Measurements from ENCODE around the gene SAPCD1. TPM values are rescaled to one million over a fixed set of nuclear protein-coding genes. Genes with fewer than 3 reads are reported as not detected.

SAPCD1 gene
- polyA plus RNA-seq, 3 donors, result 10.4 TPM; not detected in 2

- TF ChIP-seq, protein P1, sequence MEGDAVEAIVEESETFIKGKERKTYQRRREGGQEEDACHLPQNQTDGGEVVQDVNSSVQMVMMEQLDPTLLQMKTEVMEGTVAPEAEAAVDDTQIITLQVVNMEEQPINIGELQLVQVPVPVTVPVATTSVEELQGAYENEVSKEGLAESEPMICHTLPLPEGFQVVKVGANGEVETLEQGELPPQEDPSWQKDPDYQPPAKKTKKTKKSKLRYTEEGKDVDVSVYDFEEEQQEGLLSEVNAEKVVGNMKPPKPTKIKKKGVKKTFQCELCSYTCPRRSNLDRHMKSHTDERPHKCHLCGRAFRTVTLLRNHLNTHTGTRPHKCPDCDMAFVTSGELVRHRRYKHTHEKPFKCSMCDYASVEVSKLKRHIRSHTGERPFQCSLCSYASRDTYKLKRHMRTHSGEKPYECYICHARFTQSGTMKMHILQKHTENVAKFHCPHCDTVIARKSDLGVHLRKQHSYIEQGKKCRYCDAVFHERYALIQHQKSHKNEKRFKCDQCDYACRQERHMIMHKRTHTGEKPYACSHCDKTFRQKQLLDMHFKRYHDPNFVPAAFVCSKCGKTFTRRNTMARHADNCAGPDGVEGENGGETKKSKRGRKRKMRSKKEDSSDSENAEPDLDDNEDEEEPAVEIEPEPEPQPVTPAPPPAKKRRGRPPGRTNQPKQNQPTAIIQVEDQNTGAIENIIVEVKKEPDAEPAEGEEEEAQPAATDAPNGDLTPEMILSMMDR (IDR thresholded peaks at IDR 0.05), result no peak
- no peaks in the 10 kb centered on the region for H3K9me3 ChIP-seq (replicated peaks in 1 of 2; ENCODE audit: control insufficient read depth in 1 of 2, insufficient read depth in 1 of 2, low read length in 2 of 2)
- peaks cover 49 to 68% of the 10 kb centered on the region in 2 donors for H3K36me3 ChIP-seq (replicated peaks in 1 of 2; ENCODE audit: control insufficient read depth in 1 of 2, insufficient read depth in 2 of 2, low read length in 2 of 2)
- Mint-ChIP-seq H3K4me3 (no peak overlapping the region), H3K36me3 (peaks cover 38 to 81% of the 10 kb centered on the region in 2 donors), H3K27ac (no peak overlapping the region), H3K9me3 (no peaks in the 10 kb centered on the region), H3K4me1 (peaks cover under 1% of the 10 kb centered on the region), H3K27me3 (ENCODE audit: low read depth in 3 of 3) (peaks cover 0 to 3% (median 0%) of the 10 kb centered on the region in 3 donors)
- intact Hi-C loops (cut with micrococcal nuclease), result no loop called here
- WGBS (ENCODE audit: insufficient coverage), result 99% methylated on average over 6 of the region's 11 CpGs
- no peaks in the 10 kb centered on the region for H3K27me3 ChIP-seq (ENCODE audit: control insufficient read depth in 2 of 2, insufficient read depth in 2 of 2, low read length in 2 of 2)
- H3K4me3 ChIP-seq (replicated peaks in 1 of 3; ENCODE audit: low read depth in 2 of 3, low read length in 3 of 3), result no peak overlapping the region
- H3K79me2 ChIP-seq (ENCODE audit: insufficient read depth, low read length), result no peaks in the 10 kb centered on the region
- H3K4me1 ChIP-seq (ENCODE audit: control insufficient read depth in 1 of 2, insufficient read depth in 2 of 2, low read length in 2 of 2), result peaks cover 0 to 2% of the 10 kb centered on the region in 2 donors
- no peak overlapping the region for H3K4me2 ChIP-seq (replicated peaks; ENCODE audit: extremely low read depth, low read length, poor library complexity, severe bottlenecking)
- no peak overlapping the region for H2AFZ ChIP-seq (ENCODE audit: insufficient read depth, low read depth, low read length, poor library complexity, severe bottlenecking)
- no peak overlapping the region for H3K9ac ChIP-seq (ENCODE audit: insufficient read depth, low read length, poor library complexity, severe bottlenecking)
- no peaks in the 10 kb centered on the region for H4K20me1 ChIP-seq (ENCODE audit: insufficient read depth, low read length)
- no peak for DNase-seq
- no peak overlapping the region for H3K27ac ChIP-seq (ENCODE audit: low read depth in 1 of 2, low read length in 2 of 2)
These were observed 23.0 kb downstream of the SAPCD1 start for GRCh38 chr6:31785475-31785874.

GRCh38 chr6:31791324-31792089 lies 29.1 kb downstream of the SAPCD1 start:
- Histone ChIP-seq H3K9ac (ENCODE audit: insufficient read depth, low read length, poor library complexity, severe bottlenecking) (no peak overlapping the region), H3K79me2 (ENCODE audit: insufficient read depth, low read length) (peaks cover 23% of the 10 kb centered on the region), H4K20me1 (ENCODE audit: insufficient read depth, low read length) (no peaks in the 10 kb centered on the region), H3K4me1 (ENCODE audit: control insufficient read depth in 1 of 2, insufficient read depth in 2 of 2, low read length in 2 of 2) (peaks cover 24 to 35% of the 10 kb centered on the region in 2 donors), H3K36me3 (replicated peaks in 1 of 2; ENCODE audit: control insufficient read depth in 1 of 2, insufficient read depth in 2 of 2, low read length in 2 of 2) (peaks cover 12 to 23% of the 10 kb centered on the region in 2 donors), H3K4me3 (replicated peaks in 1 of 3; ENCODE audit: low read depth in 2 of 3, low read length in 3 of 3) (no peak overlapping the region), H3K4me2 (replicated peaks; ENCODE audit: extremely low read depth, low read length, poor library complexity, severe bottlenecking) (no peak overlapping the region), H3K9me3 (replicated peaks in 1 of 2; ENCODE audit: control insufficient read depth in 1 of 2, insufficient read depth in 1 of 2, low read length in 2 of 2) (no peaks in the 10 kb centered on the region), H2AFZ (ENCODE audit: insufficient read depth, low read depth, low read length, poor library complexity, severe bottlenecking) (no peak overlapping the region), H3K27ac (ENCODE audit: low read depth in 1 of 2, low read length in 2 of 2) (no peak overlapping the region), H3K27me3 (ENCODE audit: control insufficient read depth in 2 of 2, insufficient read depth in 2 of 2, low read length in 2 of 2) (no peaks in the 10 kb centered on the region)
- H3K4me3 Mint-ChIP-seq, result no peak overlapping the region
- DNase-seq, result peak in 2 of 3 donors; percentile 19
- intact Hi-C loops (cut with micrococcal nuclease), result loop anchor here (5.0 to 10.0 kb wide), 2 partner anchors 44 to 57 kb away; partner anchors contain the start of gene CLIC1 (in 1 of the 2)
- WGBS (ENCODE audit: insufficient coverage), result 63% methylated on average over 7 of the region's 12 CpGs
- H3K27ac Mint-ChIP-seq, result peak overlapping the region in 4 of 7 donors; percentile 5 to 91 (median 54)
- no peaks in the 10 kb centered on the region for H3K27me3 Mint-ChIP-seq (ENCODE audit: low read depth in 3 of 3)
- H3K9me3 Mint-ChIP-seq, result no peaks in the 10 kb centered on the region
- peaks cover 19 to 45% of the 10 kb centered on the region in 2 donors for H3K36me3 Mint-ChIP-seq
- H3K4me1 Mint-ChIP-seq, result peaks cover 25% of the 10 kb centered on the region
- TF ChIP-seq, protein P1 (IDR thresholded peaks at IDR 0.05), result peak; percentile 74

Measured in CD14-positive monocyte (primary cell).